ENCODE measurements around the gene FCMR. TPM values are rescaled to one million over a fixed set of nuclear protein-coding genes. Genes with fewer than 3 reads are reported as not detected.
"Not testable (repeated sequence)": the region's sequence is repeated elsewhere in the genome, so short reads cannot be mapped to it uniquely, and the experiment has no call there.

The FCMR gene
- total RNA-seq, 2 donors from 2014 or later = 3.2 to 4.5 TPM

GRCh38 chr1:206926286-206926685 is 4.5 kb upstream of the FCMR start:
- ATAC-seq = no peak
- intact Hi-C loops (cut with DNase I) = no loop called here
- DNase-seq = no peak

GRCh38 chr1:206925106-206925736 is 3.5 kb upstream of the FCMR start:
- DNase-seq = peak; percentile 53
- ATAC-seq = peak; percentile 55 to 64

GRCh38 chr1:206924592-206925105 is 2.9 kb upstream of the FCMR start:
- intact Hi-C loops (cut with DNase I) = no loop called here
- ATAC-seq (no peak), DNase-seq (no peak)

More at GRCh38 chr1:206925106-206925736, 3.5 kb upstream of the FCMR start:
- intact Hi-C loops (cut with DNase I) = no loop called here

GRCh38 chr1:206923961-206924557 is 2.3 kb upstream of the FCMR start:
- DNase-seq; intact Hi-C loops (cut with DNase I): not testable (repeated sequence)
- ATAC-seq = peak in 1 of 2 donors; percentile 27

GRCh38 chr1:206923009-206923960 is 1.5 kb upstream of the FCMR start:
- no peak for DNase-seq
- peak in 1 of 2 donors; percentile 69 for ATAC-seq

GRCh38 chr1:206922524-206922923 is 783 bp upstream of the FCMR start:
- DNase-seq (no peak), ATAC-seq (no peak)
- intact Hi-C loops (cut with DNase I) = no loop called here

More at GRCh38 chr1:206923009-206923960, 1.5 kb upstream of the FCMR start:
- intact Hi-C loops (cut with DNase I) = no loop called here

- no peak for ATAC-seq
- intact Hi-C loops (cut with DNase I) = loop anchor here (10.0 kb wide), 3 partner anchors 173 to 433 kb away; no protein-coding TSS in a partner anchor
- no peak for DNase-seq
Measured at GRCh38 chr1:206918076-206918475, 3.7 kb downstream of the FCMR start.

- no peak for ATAC-seq
- intact Hi-C loops (cut with DNase I) = loop anchor here (10.0 kb wide), 3 partner anchors 171 to 431 kb away; no protein-coding TSS in a partner anchor
Measured at GRCh38 chr1:206916000-206916709, 5.6 kb downstream of the FCMR start.

GRCh38 chr1:206915030-206915735 is 6.6 kb downstream of the FCMR start:
- no peak for DNase-seq
- intact Hi-C loops (cut with DNase I) = loop anchor here (10.0 kb wide), 3 partner anchors 170 to 430 kb away; no protein-coding TSS in a partner anchor
- ATAC-seq = no peak

More at GRCh38 chr1:206916000-206916709, 5.6 kb downstream of the FCMR start:
- no peak for DNase-seq

- ATAC-seq (no peak), DNase-seq (no peak)
- intact Hi-C loops (cut with DNase I) = loop anchor here (5.0 to 10.0 kb wide), 6 partner anchors 47 to 429 kb away; partner anchors contain the start of gene IL20 (in 1 of the 2)
Measured at GRCh38 chr1:206913766-206914537, 7.8 kb downstream of the FCMR start.

GRCh38 chr1:206912445-206913095 is 9.2 kb downstream of the FCMR start:
- peak; percentile 53 for DNase-seq
- intact Hi-C loops (cut with DNase I) = loop anchor here (5.0 to 10.0 kb wide), 6 partner anchors 45 to 428 kb away; partner anchors contain the start of gene IL20 (in 1 of the 2)
- ATAC-seq = peak; percentile 51 to 70

GRCh38 chr1:206911064-206911663 is 10.6 kb downstream of the FCMR start:
- ATAC-seq = peak; percentile 21 to 51
- intact Hi-C loops (cut with DNase I) = loop anchor here (2.0 to 10.0 kb wide), 7 partner anchors 44 to 426 kb away; partner anchors contain the start of gene IL20 (in 1 of the 2)
- DNase-seq = no peak

GRCh38 chr1:206909883-206910318 is 11.8 kb downstream of the FCMR start:
- intact Hi-C loops (cut with DNase I) = loop anchor here (2.0 to 10.0 kb wide), 7 partner anchors 43 to 425 kb away; partner anchors contain the start of gene IL20 (in 1 of the 2)
- ATAC-seq = peak; percentile 29 to 75
- DNase-seq = peak; percentile 37

GRCh38 chr1:206909161-206909882 is 12.4 kb downstream of the FCMR start:
- ATAC-seq (peak; percentile 69 to 80), DNase-seq (peak; percentile 79)
- intact Hi-C loops (cut with DNase I) = no loop called here

- ATAC-seq = no peak
Measured at GRCh38 chr1:206908038-206908437, 13.7 kb downstream of the FCMR start.

More at GRCh38 chr1:206908038-206908437, 13.7 kb downstream of the FCMR start:
- DNase-seq = no peak
- intact Hi-C loops (cut with DNase I) = no loop called here

Data from left cardiac atrium (tissue), 4 donors.